ENCODE data around the gene BRD9.
"Not testable (repeated sequence)": the region's sequence is repeated elsewhere in the genome, so short reads cannot be mapped to it uniquely, and the experiment has no call there.

Gene BRD9

GRCh38 chr5:922436-923280 lies 30.1 kb upstream of the BRD9 start:
- DNase-seq = no peak

- no peak for DNase-seq
Observed at GRCh38 chr5:921456-922435, 29.1 kb upstream of the BRD9 start.

GRCh38 chr5:920321-920720 lies 27.7 kb upstream of the BRD9 start:
- DNase-seq = no peak

GRCh38 chr5:919356-920000 lies 26.9 kb upstream of the BRD9 start:
- DNase-seq = no peak

- DNase-seq = not testable (repeated sequence)
Observed at GRCh38 chr5:918717-919116, 26.1 kb upstream of the BRD9 start.

GRCh38 chr5:916441-917293 lies 24.1 kb upstream of the BRD9 start:
- DNase-seq = no peak

- DNase-seq = no peak
Observed at GRCh38 chr5:915946-916345, 23.3 kb upstream of the BRD9 start.

- not testable (repeated sequence) for DNase-seq
Observed at GRCh38 chr5:915346-915745, 22.7 kb upstream of the BRD9 start.

GRCh38 chr5:914612-915011 lies 22.0 kb upstream of the BRD9 start:
- no peak for DNase-seq

GRCh38 chr5:914174-914573 lies 21.6 kb upstream of the BRD9 start:
- no peak for DNase-seq

- DNase-seq = peak; percentile 86
Observed at GRCh38 chr5:912280-913091, 19.9 kb upstream of the BRD9 start.

GRCh38 chr5:911601-912000 lies 19.0 kb upstream of the BRD9 start:
- DNase-seq = peak; percentile 46

- DNase-seq = no peak
Observed at GRCh38 chr5:910769-911160, 18.2 kb upstream of the BRD9 start.

GRCh38 chr5:909994-910768 lies 17.6 kb upstream of the BRD9 start:
- DNase-seq = no peak

GRCh38 chr5:909086-909485 lies 16.5 kb upstream of the BRD9 start:
- no peak for DNase-seq

GRCh38 chr5:908172-908571 lies 15.6 kb upstream of the BRD9 start:
- DNase-seq = no peak

GRCh38 chr5:907366-907910 lies 14.8 kb upstream of the BRD9 start:
- no peak for DNase-seq

- no peak for DNase-seq
Observed at GRCh38 chr5:905139-905642, 12.6 kb upstream of the BRD9 start.

GRCh38 chr5:903756-904096 lies 11.1 kb upstream of the BRD9 start:
- no peak for DNase-seq
